Stimulated activated CD4-positive, alpha-beta T cell treated with anti-CD3 and anti-CD28 coated beads, Interleukin-4, amount 100 ng/mL, for 24 hours (primary cell): Measurements from ENCODE around the gene TOMM5.

Experiments used
- DNase-seq: peaks from one replicate; pipeline ENCODE4 v3.0.0-alpha.2; 2020

The TOMM5 gene

DNA sequence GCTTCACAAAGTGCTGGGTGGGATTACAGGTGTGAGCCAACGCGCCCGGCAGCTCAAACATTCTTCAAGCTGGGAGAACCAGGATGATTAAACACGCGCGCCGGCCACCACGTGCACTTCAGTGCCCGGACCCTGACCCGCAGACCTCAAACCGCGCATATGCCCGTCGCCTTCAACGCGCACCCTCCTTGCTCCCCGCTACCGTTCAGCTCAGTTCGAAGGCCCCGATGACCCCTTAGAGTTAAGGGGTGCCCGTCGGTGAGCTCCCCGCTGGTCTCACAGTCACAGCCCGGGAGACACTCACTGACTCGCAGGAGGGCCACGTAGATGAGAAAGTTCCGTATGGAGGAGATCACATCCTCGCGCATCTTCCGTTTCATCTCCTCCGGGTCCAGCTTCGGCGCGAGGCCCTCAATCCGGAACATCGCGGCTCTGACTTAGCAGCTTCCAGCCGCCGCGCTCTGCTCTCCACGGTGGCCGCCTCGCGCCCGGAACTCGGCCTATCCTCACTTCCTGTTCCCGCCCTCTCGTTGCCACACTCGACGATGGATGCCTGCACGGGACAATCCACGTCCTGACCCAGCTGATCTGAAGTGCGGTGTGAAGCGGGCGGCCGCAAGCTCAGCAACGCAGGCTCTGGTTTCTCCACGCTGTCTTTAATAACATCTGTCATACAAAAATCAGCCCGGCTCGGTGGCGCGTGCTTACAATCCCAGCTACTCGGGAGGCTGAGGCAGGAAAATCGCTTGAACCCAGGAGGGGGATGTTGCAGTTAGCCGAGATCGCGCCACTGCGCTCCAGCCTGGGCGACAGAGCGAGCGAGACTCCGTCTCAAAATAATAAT, at the start of gene TOMM5:
Gene TOMM5, minus strand, starts transcription at position 490 of the 844 bp plus-strand sequence. Its CDS starts 65 bp downstream, at position 425.
- DNase-seq = peak; percentile 94

DNA sequence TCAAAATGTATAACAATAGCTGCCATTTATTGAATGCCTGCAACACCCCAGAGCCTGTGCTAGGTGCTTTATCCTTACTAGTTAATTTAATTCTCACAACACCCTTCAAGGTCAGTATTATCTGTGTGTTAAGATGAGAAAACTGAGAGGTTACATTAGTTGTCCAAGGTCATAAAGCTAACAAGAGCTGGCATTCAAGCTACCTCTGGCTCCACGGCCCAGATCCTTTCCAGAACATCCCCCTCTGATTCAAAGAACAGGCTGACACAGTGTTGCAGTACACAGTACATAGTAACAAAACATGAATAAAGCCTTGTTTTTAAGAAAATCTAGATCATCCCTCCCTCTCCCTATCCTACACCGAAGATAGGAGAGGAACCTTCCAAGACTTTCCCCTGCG, 48.9 kb upstream of the TOMM5 start:
- no peak for DNase-seq

DNA sequence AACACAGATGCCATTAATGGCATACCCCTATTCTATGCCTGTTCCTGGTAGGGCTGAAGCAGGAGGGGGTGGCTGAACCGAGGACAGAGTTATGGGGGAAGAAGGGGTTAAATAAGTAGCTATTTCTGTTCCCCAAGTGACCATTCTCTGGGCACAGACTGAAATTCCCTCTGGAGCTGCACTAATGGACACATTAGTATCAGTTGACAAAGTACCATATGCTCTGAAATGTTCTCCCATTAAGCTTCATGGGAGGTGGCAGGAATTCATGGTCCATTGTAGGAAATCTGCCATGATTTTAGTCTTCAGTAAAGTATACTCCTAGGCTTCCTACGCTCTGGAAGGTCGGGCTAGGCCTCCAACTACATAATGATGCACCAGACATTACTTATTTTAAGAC, 47.8 kb upstream of the TOMM5 start:
- no peak for DNase-seq

DNA sequence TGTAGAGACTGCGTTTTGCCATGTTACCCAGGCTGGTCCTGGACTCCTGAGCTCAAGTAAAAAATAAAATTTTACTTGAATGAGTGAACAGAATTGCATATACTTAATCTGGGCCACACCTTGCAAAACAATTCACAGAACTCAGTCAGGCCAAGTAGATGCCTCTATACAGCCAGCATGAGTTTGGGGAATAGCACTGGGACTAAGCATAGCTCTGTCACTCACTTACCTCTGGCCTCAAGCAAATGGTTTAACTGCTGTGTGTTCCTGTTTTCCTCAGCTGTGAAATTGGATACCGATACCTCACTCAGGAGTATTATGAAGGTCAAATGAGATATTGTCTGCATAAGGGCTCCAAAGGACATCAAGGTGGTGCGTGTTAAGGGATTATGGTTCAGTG, 47.4 kb upstream of the TOMM5 start:
- no peak for DNase-seq

DNA sequence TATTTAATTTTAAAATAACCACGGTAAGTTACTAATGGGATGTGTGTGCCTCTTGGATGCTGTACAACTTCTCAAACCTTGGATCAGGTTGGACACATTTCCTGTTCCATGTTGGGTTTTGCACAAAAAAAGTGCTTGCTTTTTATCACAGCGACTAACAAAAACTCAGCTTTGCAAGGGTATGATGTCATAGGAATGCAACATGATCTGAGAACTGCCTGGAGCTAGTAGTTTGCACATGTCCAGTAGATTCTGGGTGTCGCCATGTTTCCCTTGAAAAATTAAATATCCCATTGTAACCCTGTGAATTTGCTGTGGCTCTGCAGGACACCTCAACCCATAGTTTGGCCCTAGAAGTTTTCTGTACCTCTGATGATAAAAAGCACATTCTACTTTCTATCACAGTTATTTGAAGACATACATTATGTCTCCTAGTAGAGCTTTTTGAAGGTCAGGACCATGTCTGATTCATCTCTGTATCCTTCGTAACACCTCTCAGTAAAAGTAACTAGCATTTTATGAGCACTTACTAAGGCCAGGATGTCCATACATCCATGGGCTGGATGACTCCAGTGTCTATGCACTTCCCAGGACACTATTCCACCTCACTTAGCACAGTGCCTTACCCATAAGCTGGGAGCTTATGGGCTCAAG, 46.8 kb upstream of the TOMM5 start:
- DNase-seq = no peak

DNA sequence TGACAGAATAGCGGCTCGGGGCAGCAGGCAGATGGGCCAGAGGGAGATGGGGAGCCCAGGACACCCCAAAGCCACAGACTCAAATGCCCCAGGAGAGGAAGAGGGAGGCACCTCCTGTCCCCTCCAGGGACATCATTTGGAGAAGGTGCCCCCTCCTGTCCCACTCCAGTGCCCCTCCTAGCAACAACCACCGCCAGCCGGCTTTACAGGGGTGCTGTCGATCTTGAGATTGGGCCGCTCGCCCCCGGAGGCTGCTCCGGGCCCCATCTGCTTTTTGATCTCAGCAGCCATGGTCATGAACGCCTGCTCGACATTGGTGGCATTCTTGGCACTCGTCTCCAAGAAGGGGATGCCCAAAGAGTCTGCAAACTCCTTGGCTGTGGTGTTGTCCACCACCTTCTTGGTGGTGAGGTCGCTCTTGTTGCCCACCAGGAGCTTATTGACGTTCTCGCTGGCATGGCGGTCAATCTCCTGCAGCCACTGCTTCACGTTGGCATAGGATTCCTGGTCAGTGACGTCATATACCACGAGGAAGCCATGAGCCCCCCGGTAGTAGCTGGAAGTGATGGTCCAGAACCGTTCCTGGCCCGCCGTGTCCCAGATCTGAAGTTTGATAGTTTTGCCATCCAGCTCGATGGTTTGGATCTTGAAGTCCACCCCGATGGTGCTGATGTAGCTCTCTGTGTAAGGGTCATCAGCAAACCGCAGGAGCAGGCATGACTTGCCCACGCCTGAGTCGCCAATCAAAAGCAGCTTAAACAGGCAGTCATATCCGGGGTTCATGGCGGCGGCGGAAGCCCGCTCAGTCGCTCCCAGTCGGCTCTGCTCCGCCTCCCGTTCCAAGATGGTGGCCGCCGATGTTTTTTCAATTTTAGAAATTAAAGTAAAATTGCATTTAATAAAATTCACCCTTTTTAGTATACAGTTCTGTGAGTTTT, 44.4 kb upstream of the TOMM5 start:
- DNase-seq = no peak

DNA sequence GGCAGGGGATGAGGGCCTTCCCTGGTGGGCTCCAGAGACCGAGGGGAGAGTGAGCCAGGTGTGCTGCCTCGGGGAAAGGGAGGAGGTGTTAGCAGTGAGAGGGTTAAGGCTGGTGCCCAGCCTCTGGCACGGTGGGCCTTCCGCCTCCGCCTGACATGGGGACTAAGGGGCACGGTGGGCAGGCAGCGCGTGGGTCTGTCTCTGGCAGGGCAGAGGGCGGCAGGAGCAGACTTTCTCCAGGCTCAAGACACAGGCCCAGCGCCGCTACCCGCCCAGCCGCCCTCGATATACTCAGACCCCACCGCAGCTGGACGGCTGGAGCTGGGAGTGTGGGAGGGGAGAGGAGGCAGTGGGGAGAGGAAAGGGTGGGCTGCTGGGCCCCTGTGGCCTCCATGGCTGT, 43.4 kb upstream of the TOMM5 start:
- no peak for DNase-seq

DNA sequence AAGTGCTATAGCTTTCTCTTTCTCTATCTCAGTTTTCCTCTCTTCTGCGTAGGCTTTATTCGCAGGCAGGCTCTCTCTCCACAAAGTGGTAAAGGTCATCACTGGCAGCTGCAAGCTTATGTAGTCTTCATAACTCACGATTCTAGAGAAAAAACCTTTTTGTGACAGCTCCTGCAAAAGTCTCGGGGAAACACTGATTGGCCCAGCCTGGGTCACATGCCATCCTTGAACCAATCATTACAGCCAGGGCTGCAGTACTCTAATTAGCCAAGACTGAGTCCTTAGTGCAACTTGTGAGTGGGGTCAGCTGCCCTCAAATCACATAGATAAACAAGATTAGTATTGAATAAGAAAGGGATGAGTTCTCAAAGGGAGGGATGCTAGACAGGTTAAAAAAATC, 40.1 kb upstream of the TOMM5 start:
- DNase-seq = no peak

DNA sequence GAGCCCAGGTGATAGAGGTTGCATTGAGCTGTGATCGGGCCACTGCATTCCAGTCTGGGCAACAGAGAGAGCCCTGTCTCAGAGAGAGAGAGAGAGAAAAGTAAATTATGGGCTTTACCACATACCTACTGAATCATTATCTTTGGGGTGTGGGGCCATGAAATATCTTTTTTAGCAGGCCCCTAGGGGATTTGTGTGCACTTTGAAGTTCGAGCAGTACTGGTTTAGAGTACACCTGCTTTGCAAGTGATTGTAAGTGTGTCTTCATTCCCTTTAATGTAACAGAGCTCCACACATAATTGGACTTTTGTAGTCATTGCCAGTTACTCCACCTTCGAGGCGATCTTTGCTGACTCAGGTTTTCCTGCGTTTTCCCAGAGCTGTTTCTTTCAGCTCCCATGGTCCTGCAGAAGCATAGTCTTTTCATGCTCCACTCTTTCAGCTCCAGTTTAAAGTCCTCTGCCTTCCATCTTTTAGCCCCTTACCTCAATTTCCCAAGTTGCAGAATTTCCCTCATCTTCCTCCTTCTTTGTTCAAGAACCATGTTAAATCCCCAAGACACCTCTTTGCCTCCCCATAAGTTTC, 34.4 kb upstream of the TOMM5 start:
- no peak for DNase-seq

DNA sequence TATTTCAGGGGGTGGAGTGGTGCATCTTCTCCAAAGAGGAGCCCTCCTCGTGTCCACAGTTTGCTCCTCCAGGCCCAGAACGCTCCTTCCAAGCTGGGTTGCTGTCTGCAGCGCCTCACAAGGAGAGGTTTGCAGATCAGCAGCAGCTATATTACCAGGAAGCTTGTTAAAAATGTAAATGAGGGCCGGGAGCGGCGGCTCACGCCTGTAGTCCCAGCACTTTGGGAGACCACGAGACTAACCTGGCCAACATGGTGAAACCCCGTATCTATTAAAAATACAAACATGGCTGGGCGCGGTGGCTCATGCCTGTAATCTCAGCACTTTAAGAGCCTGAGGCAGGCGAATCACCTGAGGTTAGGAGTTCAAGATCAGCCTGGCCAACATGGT, 33.4 kb upstream of the TOMM5 start:
- no peak for DNase-seq

DNA sequence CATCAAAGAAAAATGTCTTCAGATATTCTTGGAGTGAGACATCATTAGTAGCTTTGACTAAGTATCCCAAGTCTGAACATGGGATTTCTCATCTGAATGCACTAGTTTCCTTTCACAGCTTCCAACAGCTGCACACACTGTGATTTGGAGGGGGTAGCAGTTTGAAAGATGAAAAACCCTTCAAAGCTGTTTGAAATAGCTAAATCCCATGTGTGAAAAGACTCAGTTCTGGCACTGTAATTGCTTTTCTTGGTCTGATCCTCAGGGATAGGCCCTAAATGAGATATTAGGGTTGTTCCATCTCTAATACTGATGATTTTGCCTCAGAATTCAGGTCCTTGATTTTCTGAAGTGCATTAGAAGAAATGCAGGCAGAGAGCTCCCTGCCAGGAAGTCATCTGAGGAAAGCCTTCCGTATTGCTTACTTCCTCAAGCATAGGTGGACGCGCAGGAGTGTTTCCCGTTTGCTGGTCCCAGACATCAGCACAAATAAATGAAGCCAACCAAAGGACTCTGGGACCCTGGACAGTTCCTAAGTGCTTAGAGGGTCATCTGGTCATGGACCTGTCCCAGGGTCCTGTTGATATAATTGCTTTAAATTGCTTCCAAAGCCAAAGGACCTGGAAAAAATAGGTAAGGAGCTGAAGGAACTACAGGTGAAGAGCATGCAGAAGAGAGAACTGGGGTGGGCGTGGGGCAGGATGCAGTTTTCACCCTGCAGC, 32.8 kb upstream of the TOMM5 start:
- no peak for DNase-seq

DNA sequence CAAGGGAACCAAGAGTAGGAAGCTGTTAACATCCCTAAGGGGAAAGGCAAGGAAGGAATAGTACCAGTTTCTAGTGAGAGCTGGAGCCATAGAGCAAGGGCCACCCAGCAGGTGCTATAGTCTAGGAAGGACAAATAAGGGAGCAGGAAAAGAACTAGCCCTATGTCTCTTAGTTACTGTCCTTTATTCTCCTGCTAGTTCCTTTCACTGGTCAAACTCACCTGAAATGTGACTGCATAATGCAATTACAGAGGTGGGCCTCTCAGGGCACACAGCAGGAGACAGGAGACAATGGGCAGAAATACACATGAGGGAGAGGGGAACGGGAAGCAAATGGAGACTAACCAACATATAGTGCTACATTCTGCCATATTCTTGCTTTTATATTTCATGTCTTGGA, 31.7 kb upstream of the TOMM5 start:
- DNase-seq = no peak

DNA sequence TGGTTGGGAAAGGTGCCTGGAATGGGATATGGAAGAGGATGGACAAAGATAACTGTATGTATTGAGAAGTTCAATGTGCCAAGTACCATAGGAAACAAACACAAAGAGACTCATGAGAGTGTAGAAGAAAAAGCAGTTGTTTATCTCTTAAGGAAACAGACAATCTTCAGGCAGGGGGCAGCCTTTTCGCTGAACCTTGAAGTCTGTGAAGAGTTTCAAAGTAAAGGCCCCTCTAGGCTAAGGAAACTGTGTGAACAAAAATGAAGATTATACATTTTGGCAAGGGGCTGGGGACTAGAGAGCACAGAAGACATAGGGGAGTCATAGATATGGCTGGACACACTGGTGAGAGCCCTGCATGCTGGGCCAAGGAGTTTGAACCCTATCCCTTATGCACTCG, 30.9 kb upstream of the TOMM5 start:
- no peak for DNase-seq

DNA sequence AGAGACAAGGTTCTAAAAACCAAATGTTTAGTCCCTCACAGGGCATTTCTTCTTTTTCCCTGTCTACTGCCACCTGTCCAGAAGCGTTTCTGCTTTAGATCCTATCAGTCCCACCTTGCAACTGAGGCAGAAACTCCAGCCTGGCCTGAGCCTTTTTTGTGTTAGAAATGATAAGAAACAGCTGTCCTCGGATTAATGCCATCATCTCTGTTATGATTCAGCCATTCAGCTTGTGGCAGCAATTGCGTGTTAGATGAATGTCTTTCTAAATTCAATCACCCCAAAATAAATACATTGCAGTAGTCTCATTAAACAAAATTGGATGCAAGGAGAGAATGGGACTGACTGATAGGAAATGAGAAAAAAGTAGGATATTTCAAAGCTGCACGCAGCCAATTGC, 30.1 kb upstream of the TOMM5 start:
- DNase-seq = no peak

DNA sequence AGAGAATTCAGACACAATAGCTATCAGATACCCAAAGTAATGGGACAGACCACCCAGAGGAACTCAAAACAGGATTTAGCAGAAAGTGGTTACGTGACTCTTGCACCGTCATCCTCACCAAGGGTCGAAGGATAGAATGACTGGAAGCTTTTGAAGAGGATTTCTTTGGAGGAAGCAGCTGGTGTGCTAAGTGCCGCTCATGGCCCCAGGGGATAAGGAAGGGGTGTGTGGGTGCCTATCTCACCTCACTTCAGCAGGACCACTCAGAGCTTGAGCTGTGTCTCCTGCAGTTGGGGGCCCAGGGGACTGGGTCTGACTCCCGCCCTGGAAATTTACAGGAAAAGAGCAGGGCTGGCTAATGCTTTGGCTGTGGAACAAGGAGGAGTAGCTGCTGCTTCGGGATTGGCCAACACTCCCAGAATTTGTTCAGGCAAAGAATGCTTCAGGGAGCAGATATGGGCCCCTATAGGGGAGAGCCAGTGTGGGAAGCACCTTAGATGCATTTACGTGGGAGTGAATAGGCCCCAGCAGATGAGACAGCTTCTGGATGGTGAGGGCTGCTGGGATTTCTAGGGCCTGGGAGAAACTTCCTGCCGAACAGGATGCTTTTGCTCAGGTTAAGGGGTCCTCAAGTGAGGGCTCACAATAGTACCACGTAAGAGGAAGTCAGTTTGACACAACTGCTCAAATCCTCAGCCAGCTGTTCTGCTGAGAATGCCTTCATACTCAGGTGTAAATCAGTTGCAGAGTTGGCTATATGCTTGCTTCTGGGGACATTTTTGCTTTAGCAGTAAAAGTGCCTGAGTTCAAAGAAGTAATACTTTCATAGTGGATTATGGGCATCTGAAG, 29.1 kb upstream of the TOMM5 start:
- DNase-seq = no peak

DNA sequence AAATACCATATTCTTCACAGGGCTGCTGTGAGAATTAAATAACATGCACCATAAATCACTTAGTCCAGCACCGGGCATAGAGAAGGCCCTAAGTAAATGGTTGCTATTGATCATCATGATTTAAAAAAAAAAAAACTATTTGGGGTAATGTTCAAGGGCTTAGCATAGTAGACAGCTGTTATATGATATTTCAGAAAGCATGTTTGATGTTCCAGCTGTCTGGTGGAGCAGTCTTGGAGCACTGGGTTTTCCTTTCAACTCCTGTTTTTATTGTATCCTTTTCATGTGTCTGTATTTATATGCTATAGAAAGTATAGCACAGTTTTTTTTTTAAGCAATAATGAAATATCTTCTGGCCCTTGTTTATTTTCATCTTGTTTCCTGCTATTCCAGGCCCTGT, 28.0 kb upstream of the TOMM5 start:
- DNase-seq = no peak

DNA sequence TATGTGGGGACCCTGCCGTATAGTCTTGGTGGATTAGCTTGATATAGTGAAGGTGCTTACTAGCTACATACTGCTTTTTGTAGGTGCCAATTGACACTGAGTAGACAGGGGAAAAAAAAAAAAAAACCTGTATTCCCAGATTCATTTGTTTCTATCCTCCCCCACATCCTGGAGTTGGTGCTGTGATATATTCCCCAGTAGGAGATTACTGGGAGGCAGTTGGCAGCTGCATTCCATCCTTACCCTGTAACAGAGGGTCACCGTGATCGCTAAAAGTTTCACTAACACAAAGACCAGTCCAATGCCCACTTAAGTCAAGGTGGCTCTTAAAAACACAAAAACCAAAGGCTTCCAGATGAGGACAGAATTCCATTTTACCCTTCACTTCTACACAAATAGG, 27.4 kb upstream of the TOMM5 start:
- DNase-seq = no peak

DNA sequence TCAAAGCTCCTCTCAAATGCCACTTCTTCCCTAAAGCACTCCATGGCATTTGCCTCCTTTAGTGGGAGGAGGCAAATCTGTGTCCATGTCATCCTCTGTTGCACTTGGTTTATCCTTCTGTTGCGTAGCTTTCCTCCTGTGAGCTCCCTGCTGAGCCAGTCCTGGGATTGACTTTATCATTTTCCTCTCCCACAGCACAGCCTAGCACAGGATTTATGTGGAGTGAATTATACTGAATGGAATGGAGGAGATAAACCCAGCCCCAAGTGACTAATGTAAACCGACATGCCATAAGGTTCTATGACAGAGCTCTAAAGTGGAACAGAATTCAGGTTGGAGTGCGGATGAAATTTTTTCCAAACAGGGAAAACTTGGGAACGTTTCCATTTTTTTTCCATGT, 26.4 kb upstream of the TOMM5 start:
- no peak for DNase-seq

DNA sequence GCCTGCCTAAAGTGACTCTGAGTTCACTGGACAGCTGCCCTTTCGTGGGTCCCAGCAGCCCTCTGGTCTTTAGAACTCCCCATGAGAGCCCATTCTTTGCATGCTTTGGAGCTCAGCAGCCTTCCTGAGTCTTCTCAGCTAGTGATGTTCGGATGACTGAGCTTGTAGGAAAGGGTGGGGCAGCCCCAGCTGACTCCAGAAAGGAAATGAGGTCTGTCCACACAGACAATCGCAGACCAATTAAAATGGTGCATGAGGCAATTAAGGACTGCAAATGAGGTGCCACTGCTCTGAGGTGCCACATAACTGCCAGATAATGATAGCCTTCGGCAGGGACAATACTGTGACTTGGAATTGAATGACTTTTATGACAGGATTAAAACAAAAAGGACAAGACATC, 25.4 kb upstream of the TOMM5 start:
- DNase-seq = no peak

DNA sequence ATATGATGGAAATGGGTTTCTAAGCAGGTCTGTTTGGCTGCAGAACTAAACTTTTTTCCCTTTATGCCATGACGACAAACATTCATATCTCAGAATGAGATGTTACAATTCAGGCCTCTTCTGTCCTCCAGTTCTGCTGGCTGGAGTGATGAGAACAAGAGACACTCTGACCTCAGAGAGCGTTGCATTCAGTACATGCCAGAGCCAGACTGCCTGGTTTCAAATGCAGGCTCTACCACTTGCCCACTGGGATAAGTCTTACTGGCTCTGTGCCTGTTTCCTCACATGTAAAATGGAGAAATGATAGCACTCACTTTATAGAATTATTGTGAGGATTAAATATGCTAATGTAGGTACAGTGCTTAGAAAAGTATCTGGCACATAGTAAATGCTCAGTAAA, 24.8 kb upstream of the TOMM5 start:
- DNase-seq = no peak

DNA sequence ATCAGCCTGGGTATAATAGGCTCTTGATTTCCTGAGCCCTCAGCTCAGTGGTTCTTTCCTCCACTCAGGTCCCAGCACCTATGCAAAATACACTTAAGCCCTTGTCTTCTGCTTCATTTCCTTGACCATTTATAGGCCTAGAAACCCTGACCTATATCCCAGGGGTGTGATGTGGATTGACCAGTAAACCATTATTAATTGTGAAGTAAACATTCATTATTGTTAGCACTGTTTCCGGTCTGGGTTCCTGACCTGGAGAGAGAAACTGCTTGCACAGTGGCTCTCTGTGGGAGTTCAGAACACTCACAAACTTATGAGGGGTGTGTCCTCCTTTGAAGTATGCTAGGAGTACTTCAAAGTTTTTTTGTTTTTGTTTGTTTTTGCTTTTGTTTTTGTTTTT, 19.6 kb upstream of the TOMM5 start:
- DNase-seq = no peak

DNA sequence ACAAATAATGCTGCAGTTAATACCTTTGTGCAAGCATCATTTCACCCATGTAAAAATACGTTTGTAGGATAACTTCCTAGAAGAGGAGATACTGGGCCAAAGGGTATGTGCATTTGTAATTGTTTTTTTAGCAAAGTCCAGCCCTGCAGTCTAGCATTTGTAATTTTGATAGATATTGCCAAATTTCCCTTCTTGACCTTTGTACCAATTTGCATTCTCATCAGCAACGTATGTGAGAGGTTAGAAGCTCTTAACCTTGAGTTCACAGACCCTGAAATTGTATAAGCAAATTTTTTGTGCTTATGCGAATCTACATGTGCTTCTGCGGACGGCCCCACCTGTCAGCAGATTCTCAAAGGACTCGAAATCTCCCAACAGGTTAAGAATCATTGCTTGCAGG, 18.6 kb upstream of the TOMM5 start:
- DNase-seq = no peak
